Hepatocyte (in vitro differentiated cells): ENCODE results near the gene TRPM5. TPM values are rescaled to one million over a fixed set of nuclear protein-coding genes. Genes with fewer than 3 reads are reported as not detected.

Source experiments
- DNase-seq: peaks from one replicate; pipeline ENCODE4 v3.0.0-alpha.2; 2016; ENCODE audit warnings: low spot score
- H2AFZ ChIP-seq: fragments of 200-600 bp; sonication (generic); 2 replicates; pipeline ENCODE4 v1.6.0; 2016; ENCODE audit warnings: antibody characterized with exemption, mild to moderate bottlenecking
- H3K27ac ChIP-seq: fragments of 200-600 bp; sonication (generic); 2 replicates; pipeline ENCODE4 v1.5.1; 2016; ENCODE audit warnings: mild to moderate bottlenecking
- H3K27me3 ChIP-seq: fragments of 200-600 bp; sonication (generic); 2 replicates; pipeline ENCODE4 v1.6.1; 2016
- H3K36me3 ChIP-seq: fragments of 200-600 bp; sonication (generic); replicated peaks from 2 replicates; pipeline ENCODE4 v1.5.1; 2016; ENCODE audit warnings: low read depth; ENCODE audit not compliant: insufficient read depth
- H3K4me1 ChIP-seq: fragments of 200-600 bp; sonication (generic); 2 replicates; pipeline ENCODE4 v1.5.1; 2016; ENCODE audit warnings: mild to moderate bottlenecking, moderate library complexity; ENCODE audit not compliant: insufficient read depth
- H3K4me2 ChIP-seq: fragments of 200-600 bp; sonication (generic); 2 replicates; pipeline ENCODE4 v1.6.0; 2016
- H3K4me3 ChIP-seq: fragments of 200-600 bp; sonication (generic); 2 replicates; pipeline ENCODE4 v1.5.1; 2016; ENCODE audit warnings: mild to moderate bottlenecking
- H3K79me2 ChIP-seq: fragments of 200-600 bp; sonication (generic); 2 replicates; pipeline ENCODE4 v1.6.0; 2017; ENCODE audit warnings: mild to moderate bottlenecking
- H3K9me2 ChIP-seq: fragments of 200-600 bp; sonication (generic); replicated peaks from 2 replicates; pipeline ENCODE4 v1.6.0; 2017; ENCODE audit warnings: mild to moderate bottlenecking; ENCODE audit not compliant: insufficient read depth
- H3K9me3 ChIP-seq: fragments of 200-600 bp; sonication (generic); 2 replicates; pipeline ENCODE4 v1.5.1; 2016; ENCODE audit warnings: low read depth, mild to moderate bottlenecking
- H4K20me1 ChIP-seq: fragments of 200-600 bp; sonication (generic); 2 replicates; pipeline ENCODE4 v1.6.0; 2016; ENCODE audit warnings: mild to moderate bottlenecking; ENCODE audit not compliant: insufficient read depth, poor library complexity, severe bottlenecking
- EZH2 ChIP-seq: fragments of 200-600 bp; sonication (generic); IDR thresholded peaks from 2 replicates; pipeline ENCODE4 v1.6.1; 2016; ENCODE audit warnings: antibody characterized with exemption, mild to moderate bottlenecking, borderline replicate concordance
- EZH2phosphoT487 ChIP-seq: fragments of 200-600 bp; sonication (generic); IDR thresholded peaks from one replicate; pipeline ENCODE4 v1.6.1; 2018; ENCODE audit warnings: antibody characterized with exemption, mild to moderate bottlenecking, low read depth, moderate library complexity; ENCODE audit not compliant: unreplicated experiment, severe bottlenecking
- WGBS: methylation state at CpG from one replicate; pipeline ENCODE4 v1.1.6; 2016; ENCODE audit warnings: low lambda C conversion rate; ENCODE audit errors: missing lambda C conversion rate; 5-methylcytosine and 5-hydroxymethylcytosine counted together
- polyA plus RNA-seq: library from polyadenylated mRNA; unstranded; fragments of >200 nt; fragmentation: Nextera tagmentation; extraction: Ambion mirVana; gene quantifications from 2 replicates; pipeline ENCODE4 v1.2.1, GENCODE V29; 2016
- total RNA-seq: library from RNA; depleted of rRNA; stranded (reverse); fragments of >200 nt; gene quantifications from 2 replicates; pipeline ENCODE4 v1.2.3, GENCODE V29; 2014
- TF ChIP-seq, protein P1 (sequence below): fragments of 200-600 bp; sonication (generic); IDR thresholded peaks from 2 replicates; pipeline ENCODE4 v1.5.1; 2016; ENCODE audit warnings: antibody characterized with exemption, mild to moderate bottlenecking; ENCODE audit not compliant: poor library complexity

Gene TRPM5
- total and polyA plus RNA-seq, 2 experiments from 2014 or later: 0.07 to 0.13 TPM

DNA sequence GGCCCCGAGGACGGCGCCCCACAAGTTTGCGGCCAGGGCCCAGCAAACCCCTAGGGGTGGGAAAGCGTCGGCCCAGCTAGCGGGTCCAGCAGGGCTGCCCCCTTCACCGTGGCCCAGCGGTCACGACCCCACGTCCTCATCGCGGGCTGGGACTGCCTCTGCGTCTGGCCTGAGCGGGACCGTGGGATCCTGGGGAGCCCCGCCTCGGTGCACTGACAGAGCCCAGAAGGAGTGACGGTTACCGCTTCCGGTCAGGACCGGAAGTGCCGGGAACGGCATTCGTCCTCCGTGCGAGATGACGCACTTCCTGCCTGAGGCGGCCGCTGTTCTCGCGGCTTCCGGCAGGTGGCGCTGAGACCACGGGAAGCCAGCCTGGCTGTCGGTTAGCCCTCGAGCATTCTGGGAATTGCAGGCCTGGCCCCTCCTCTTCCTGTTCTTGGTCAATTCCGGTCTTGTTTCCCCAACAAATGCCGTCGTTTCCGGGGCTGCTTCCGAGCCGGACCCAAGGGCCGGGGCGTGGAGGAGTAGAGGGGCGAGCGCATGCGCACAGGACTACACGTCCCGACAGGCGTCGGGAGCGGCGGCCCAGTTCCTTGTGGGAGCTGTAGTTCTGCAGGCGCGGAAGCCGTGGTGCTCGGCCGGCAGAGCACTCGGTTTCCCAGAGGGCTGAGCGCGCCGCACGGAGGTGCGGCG is 44.1 kb downstream of the TRPM5 start, which contains the start of gene TSSC4:
Gene TSSC4, plus strand, starts transcription at position 682 of the 693 bp plus-strand sequence. CDS start 1,884 bp downstream, outside the sequence.
- peak within 1 kb of the TSS; percentile 95 for H3K27ac ChIP-seq
- no peaks in the 10 kb centered on the region for H4K20me1 ChIP-seq
- DNase-seq: peak; percentile 100
- TF ChIP-seq EZH2 (no peak), EZH2phosphoT487 (no peak)
- TF ChIP-seq, protein P1, sequence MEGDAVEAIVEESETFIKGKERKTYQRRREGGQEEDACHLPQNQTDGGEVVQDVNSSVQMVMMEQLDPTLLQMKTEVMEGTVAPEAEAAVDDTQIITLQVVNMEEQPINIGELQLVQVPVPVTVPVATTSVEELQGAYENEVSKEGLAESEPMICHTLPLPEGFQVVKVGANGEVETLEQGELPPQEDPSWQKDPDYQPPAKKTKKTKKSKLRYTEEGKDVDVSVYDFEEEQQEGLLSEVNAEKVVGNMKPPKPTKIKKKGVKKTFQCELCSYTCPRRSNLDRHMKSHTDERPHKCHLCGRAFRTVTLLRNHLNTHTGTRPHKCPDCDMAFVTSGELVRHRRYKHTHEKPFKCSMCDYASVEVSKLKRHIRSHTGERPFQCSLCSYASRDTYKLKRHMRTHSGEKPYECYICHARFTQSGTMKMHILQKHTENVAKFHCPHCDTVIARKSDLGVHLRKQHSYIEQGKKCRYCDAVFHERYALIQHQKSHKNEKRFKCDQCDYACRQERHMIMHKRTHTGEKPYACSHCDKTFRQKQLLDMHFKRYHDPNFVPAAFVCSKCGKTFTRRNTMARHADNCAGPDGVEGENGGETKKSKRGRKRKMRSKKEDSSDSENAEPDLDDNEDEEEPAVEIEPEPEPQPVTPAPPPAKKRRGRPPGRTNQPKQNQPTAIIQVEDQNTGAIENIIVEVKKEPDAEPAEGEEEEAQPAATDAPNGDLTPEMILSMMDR: peak; percentile 100
- peaks cover 22% of the 10 kb centered on the region for H3K79me2 ChIP-seq
- peak within 1 kb of the TSS; percentile 95 for H3K4me3 ChIP-seq
- H3K9me2 ChIP-seq: no peaks in the 10 kb centered on the region
- H3K36me3 ChIP-seq: no peaks in the 10 kb centered on the region
- WGBS: 3% methylated on average over 66 of the region's 66 CpGs
- no peaks in the 10 kb centered on the region for H3K9me3 ChIP-seq
- peaks cover 21% of the 10 kb centered on the region for H3K4me1 ChIP-seq
- no peaks in the 10 kb centered on the region for H3K27me3 ChIP-seq
- H3K4me2 ChIP-seq: peak within 1 kb of the TSS; percentile 94
- H2AFZ ChIP-seq: peak within 1 kb of the TSS; percentile 13

DNA sequence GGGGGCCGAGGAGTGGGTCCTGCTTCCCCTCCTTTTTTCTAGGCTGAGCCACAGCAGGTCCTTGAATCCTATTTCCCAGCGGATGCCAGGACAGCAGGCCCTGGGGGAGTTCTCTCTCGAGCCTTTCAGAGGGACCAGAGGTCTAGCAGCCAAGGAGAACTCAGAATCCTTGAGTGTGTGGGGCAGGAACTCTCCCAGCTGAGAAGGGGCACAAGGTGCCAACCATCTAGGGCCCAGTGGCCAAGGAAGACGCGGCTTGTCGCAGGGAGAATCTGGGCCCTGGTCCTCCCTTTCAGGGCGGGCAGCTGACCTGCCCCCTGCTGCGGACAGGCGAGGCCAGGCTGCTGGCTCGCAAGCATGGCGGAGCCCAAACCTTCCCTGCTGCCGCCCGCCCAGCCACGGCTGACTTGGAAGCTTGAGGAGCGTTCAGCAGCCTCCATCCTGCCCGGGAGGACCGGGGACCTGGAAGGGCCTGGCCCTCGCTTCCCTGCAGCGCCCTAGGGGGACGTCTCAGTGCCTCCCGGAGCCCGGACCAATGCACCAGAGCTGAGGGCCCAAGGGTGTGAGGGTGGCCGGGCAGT is 44.7 kb downstream of the TRPM5 start:
- peak overlapping the region; percentile 35 for H3K4me3 ChIP-seq
- H3K9me3 ChIP-seq: no peaks in the 10 kb centered on the region
- no peaks in the 10 kb centered on the region for H3K9me2 ChIP-seq
- TF ChIP-seq EZH2phosphoT487 (no peak), EZH2 (no peak)
- TF ChIP-seq, protein P1: no peak
- no peak for DNase-seq
- no peaks in the 10 kb centered on the region for H4K20me1 ChIP-seq
- H3K27ac ChIP-seq: peak overlapping the region; percentile 95
- no peaks in the 10 kb centered on the region for H3K27me3 ChIP-seq
- 52% methylated on average over 19 of the region's 23 CpGs for WGBS
- H3K4me1 ChIP-seq: peaks cover 21% of the 10 kb centered on the region
- no peak overlapping the region for H2AFZ ChIP-seq
- peaks cover 22% of the 10 kb centered on the region for H3K79me2 ChIP-seq
- H3K36me3 ChIP-seq: no peaks in the 10 kb centered on the region
- H3K4me2 ChIP-seq: peak overlapping the region; percentile 90

DNA sequence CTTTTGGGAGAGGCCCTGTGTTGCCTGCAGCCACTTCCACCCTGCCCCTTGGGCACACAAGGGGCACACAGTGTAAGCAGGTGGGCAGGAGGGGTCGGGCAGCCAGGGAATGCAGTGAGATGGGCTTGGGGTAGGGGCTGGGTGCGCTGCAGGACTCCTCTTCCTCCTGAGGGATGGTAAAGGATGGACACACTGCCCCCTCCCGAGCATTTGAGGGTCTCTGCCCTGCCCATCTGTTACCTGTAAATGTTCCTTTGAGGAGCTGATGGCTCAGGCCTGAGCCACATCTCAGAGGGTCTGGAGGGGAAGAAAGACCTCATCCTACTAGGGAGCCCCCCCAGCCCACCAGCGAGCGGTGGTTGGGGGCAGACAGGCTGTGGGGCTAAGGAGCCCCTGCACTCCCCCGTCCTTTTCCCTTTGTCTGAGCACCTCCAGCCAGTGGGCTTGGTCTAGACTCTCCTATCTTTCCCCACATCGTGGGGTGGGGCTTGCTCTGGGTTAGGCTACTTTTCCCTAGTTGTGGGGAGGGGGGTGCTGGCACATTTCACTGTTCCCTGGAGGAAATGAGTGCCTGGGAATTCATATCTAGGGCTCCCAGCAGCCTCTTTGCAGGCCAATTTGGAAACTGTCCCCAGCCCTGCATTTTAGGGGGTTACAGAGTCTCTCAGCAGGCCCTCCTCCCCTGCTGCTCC is 45.5 kb downstream of the TRPM5 start:
- H3K4me1 ChIP-seq: peaks cover 21% of the 10 kb centered on the region
- H3K4me2 ChIP-seq: peak overlapping the region; percentile 90
- no peak for TF ChIP-seq EZH2phosphoT487
- TF ChIP-seq, protein P1: no peak
- no peak for TF ChIP-seq EZH2
- no peaks in the 10 kb centered on the region for H3K9me3 ChIP-seq
- H3K36me3 ChIP-seq: no peaks in the 10 kb centered on the region
- H3K9me2 ChIP-seq: no peaks in the 10 kb centered on the region
- no peak overlapping the region for H3K4me3 ChIP-seq
- DNase-seq: no peak
- H3K27me3 ChIP-seq: no peaks in the 10 kb centered on the region
- H2AFZ ChIP-seq: no peak overlapping the region
- peaks cover 5% of the 10 kb centered on the region for H4K20me1 ChIP-seq
- peak overlapping the region; percentile 95 for H3K27ac ChIP-seq
- WGBS: 68% methylated on average over 7 of the region's 7 CpGs
- peaks cover 22% of the 10 kb centered on the region for H3K79me2 ChIP-seq
